RWPE1 (cell line): ENCODE measurements around the gene RGS19.
A peak's percentile ranks its signal among the peaks of the same experiment; 100 is the strongest.

Experiments
- CTCF ChIA-PET: fragments of 350-600 bp; sonication (Branson Sonifier 250); formaldehyde crosslinking; extraction: SDS; loops from one replicate; lab custom pipeline; 2021; lab: Yijun Ruan, JAX
- POLR2A ChIA-PET: fragments of 400-600 bp; formaldehyde crosslinking; extraction: SDS; loops from one replicate; lab custom pipeline; 2020; ENCODE audit warnings: antibody characterized with exemption; ENCODE audit not compliant: low non-redundant PET; lab: Yijun Ruan, JAX
- DNase-seq: peaks from one replicate; pipeline ENCODE4 v3.0.0; 2012; ENCODE audit warnings: low spot score
- H3K27ac ChIP-seq: fragments of 450-650 bp; 2 replicates; pipeline ENCODE4 v1.5.1; 2017
- CTCF ChIP-seq: fragments of 450-650 bp; conservative IDR thresholded peaks from 2 replicates; pipeline ENCODE4 v1.5.1; 2017; ENCODE audit warnings: low read depth, mild to moderate bottlenecking

RGS19 gene

GRCh38 chr20:64077876-64078551 lies 1.3 kb downstream of the RGS19 start:
- ChIA-PET CTCF (interaction anchor here (0.5 to 6.6 kb wide), 5 partner anchors 8 to 1490 kb away, joined by 4 to 59 read pairs (median 10); no protein-coding TSS in a partner anchor), POLR2A (interaction anchor here (1.0 kb wide), 1 partner anchor 10 kb away, joined by 3 read pairs; no protein-coding TSS in a partner anchor)
- DNase-seq = no peak
- H3K27ac ChIP-seq = peak overlapping the region; percentile 77
- no peak for TF ChIP-seq CTCF

- peak overlapping the region; percentile 77 for H3K27ac ChIP-seq
- no peak for DNase-seq
- POLR2A ChIA-PET = interaction anchor here (1.0 kb wide), 1 partner anchor 9 kb away, joined by 3 read pairs; no protein-coding TSS in a partner anchor
- TF ChIP-seq CTCF = no peak
- CTCF ChIA-PET = interaction anchor here (0.5 to 5.2 kb wide), 4 partner anchors 8 to 1489 kb away, joined by 4 to 38 read pairs (median 8); no protein-coding TSS in a partner anchor
Measured at GRCh38 chr20:64077541-64077875, 1.8 kb downstream of the RGS19 start.

GRCh38 chr20:64077094-64077493 lies 2.2 kb downstream of the RGS19 start:
- TF ChIP-seq CTCF = no peak
- CTCF ChIA-PET = interaction anchor here (2.5 kb wide), 1 partner anchor 20 kb away, joined by 10 read pairs; no protein-coding TSS in a partner anchor
- no peak for DNase-seq
- POLR2A ChIA-PET = interaction anchor here (0.6 to 1.0 kb wide), 2 partner anchors 9 to 480 kb away, joined by 3 to 5 read pairs; no protein-coding TSS in a partner anchor
- H3K27ac ChIP-seq = no peak overlapping the region

- no peak for DNase-seq
- POLR2A ChIA-PET = interaction anchor here (0.5 to 1.0 kb wide), 3 partner anchors 13 to 479 kb away, joined by 3 to 8 read pairs (median 5); partner anchors contain the start of gene TCEA2
- H3K27ac ChIP-seq = 0 out of 2 replicates have a peak overlapping the region, but pooled peaks have one; percentile 0
- CTCF ChIA-PET = interaction anchor here (0.9 to 2.5 kb wide), 3 partner anchors 19 to 44 kb away, joined by 4 to 10 read pairs (median 5); no protein-coding TSS in a partner anchor
- no peak for TF ChIP-seq CTCF
Measured at GRCh38 chr20:64076061-64076997, 3.0 kb downstream of the RGS19 start.

GRCh38 chr20:64075556-64075955 lies 3.8 kb downstream of the RGS19 start:
- ChIA-PET CTCF (interaction anchor here (0.7 to 2.5 kb wide), 4 partner anchors 12 to 44 kb away, joined by 3 to 10 read pairs (median 4); no protein-coding TSS in a partner anchor), POLR2A (interaction anchor here (0.5 to 1.0 kb wide), 2 partner anchors 13 to 14 kb away, joined by 3 to 8 read pairs; partner anchors contain the start of gene TCEA2)
- peak overlapping the region; percentile 47 for H3K27ac ChIP-seq
- TF ChIP-seq CTCF = no peak
- DNase-seq = no peak
